Body of pancreas (tissue), 4 donors: ENCODE results near the gene NCSTN.

Experiments
- CTCF ChIP-seq, 7 experiments: fragments of 450-650 bp in 4 of 7; fragments of 200-600 bp in 3 of 7; sonication (generic) in 3 of 7; IDR thresholded peaks; one replicate each; pipeline ENCODE4 v1.5.1; 2016 to 2019; ENCODE audit warnings: antibody characterized with exemption in 7 of 7
- POLR2A ChIP-seq, 3 donors: fragments of 450-650 bp; IDR thresholded peaks; one replicate each; pipeline ENCODE4 v1.6.1; 2016; ENCODE audit warnings: antibody characterized with exemption in 3 of 3, mild to moderate bottlenecking in 2 of 3

- TF ChIP-seq CTCF (IDR thresholded peaks at IDR 0.05) (no peak), POLR2A (IDR thresholded peaks at IDR 0.05) (no peak)
Measured at GRCh38 chr1:160344241-160344640, 1.1 kb downstream of the NCSTN start.
